MCF 10A (cell line): ENCODE results near the gene LACTB. TPM values are rescaled to one million over a fixed set of nuclear protein-coding genes. Genes with fewer than 3 reads are reported as not detected.

ENCODE experiments used
- BruUV-seq: library from RNA; stranded (reverse); fragments of 400-500 nt; replicated peaks from 2 replicates; lab custom pipeline; 2021; lab: Mats Ljungman, UMichigan
- CTCF ChIA-PET: fragments of 300-600 bp; sonication (Branson Sonifier 250); formaldehyde crosslinking; extraction: SDS; loops from one replicate; lab custom pipeline; 2021; ENCODE audit warnings: antibody characterized with exemption, inconsistent platforms; lab: Yijun Ruan, JAX
- POLR2A ChIA-PET: fragments of 300-600, 350-650 bp; sonication (Branson Sonifier 250); formaldehyde crosslinking; extraction: SDS; loops from one replicate; lab custom pipeline; 2020; ENCODE audit warnings: antibody characterized with exemption, inconsistent platforms; lab: Yijun Ruan, JAX
- DNase-seq: peaks from one replicate; pipeline ENCODE4 v3.0.0-alpha.2; 2018; ENCODE audit not compliant: unreplicated experiment
- H3K27ac Mint-ChIP-seq: one replicate; pipeline ENCODE4 v1.8.0; 2022; ENCODE audit warnings: mild to moderate bottlenecking, low read depth, mixed read lengths; ENCODE audit not compliant: unreplicated experiment
- H3K27me3 Mint-ChIP-seq: one replicate; pipeline ENCODE4 v1.8.0; 2022; ENCODE audit warnings: mixed read lengths; ENCODE audit not compliant: insufficient read depth, unreplicated experiment
- H3K36me3 Mint-ChIP-seq: one replicate; pipeline ENCODE4 v1.8.0; 2022; ENCODE audit warnings: mild to moderate bottlenecking, moderate library complexity, mixed read lengths; ENCODE audit not compliant: insufficient read depth, unreplicated experiment
- H3K4me1 Mint-ChIP-seq: one replicate; pipeline ENCODE4 v1.8.0; 2022; ENCODE audit warnings: mixed read lengths; ENCODE audit not compliant: insufficient read depth, unreplicated experiment
- H3K4me3 Mint-ChIP-seq: one replicate; pipeline ENCODE4 v1.8.0; 2022; ENCODE audit warnings: mild to moderate bottlenecking, moderate library complexity, mixed read lengths; ENCODE audit not compliant: unreplicated experiment
- H3K9me3 Mint-ChIP-seq: one replicate; pipeline ENCODE4 v1.8.0; 2022; ENCODE audit warnings: mixed read lengths; ENCODE audit not compliant: unreplicated experiment
- CTCF ChIP-seq: fragments of 200-600 bp; IDR thresholded peaks from one replicate; pipeline ENCODE4 v1.8.0; 2022; ENCODE audit warnings: antibody characterized with exemption, mild to moderate bottlenecking; ENCODE audit not compliant: unreplicated experiment
- intact Hi-C: fragments of 100-400 bp; cut with micrococcal nuclease; formaldehyde crosslinking; loops from 2 replicates; pipeline ENCODE4 v1.14.1; 2022
- total RNA-seq: library from RNA; stranded (reverse); gene quantifications from 2 replicates; pipeline ENCODE4 v1.2.3, GENCODE V29; 2022

Gene LACTB
- total RNA-seq, 1 experiment from 2014 or later: 9.9 TPM

DNA sequence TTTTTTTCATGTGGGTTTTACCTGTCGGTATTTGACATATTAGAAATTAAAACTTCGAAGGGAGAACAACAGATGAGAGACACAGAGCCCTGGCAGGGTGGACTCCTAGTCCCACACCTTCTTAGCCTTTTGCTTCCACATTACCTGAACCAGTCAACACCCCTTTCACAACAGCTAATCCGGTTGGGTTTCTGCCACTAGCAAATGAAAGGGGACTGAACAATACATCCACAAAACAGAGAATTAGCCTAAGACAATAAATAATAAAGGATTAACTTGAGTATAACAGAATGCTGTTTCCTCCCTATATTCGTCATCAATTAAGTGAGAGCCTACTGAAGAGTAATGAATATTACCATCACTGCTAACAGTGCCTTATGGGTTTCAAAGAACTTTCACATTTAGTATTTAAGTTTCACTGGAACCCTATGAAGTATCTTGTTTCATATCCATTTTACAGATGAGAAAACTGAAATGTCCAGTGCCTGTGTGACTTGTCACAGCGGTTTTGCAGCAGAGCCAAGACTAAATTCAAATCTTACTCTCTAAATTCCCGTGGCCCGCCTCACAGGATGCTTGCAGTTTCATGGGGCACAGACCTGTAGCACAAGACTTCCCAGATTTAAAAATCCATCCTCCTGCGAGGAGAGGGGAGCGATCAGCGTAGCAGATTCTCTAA, 66.7 kb downstream of the LACTB start:
- ChIA-PET CTCF (interaction anchor here (0.7 to 1.6 kb wide), 2 partner anchors 16 to 1573 kb away, joined by 3 to 4 read pairs; no protein-coding TSS in a partner anchor), POLR2A (interaction anchor here (0.6 to 2.5 kb wide), 11 partner anchors 10 to 297 kb away, joined by 3 to 21 read pairs (median 3); partner anchors contain the start of genes APH1B and RPS27L)
- Mint-ChIP-seq H3K9me3 (no peaks in the 10 kb centered on the region), H3K4me1 (peaks cover 34% of the 10 kb centered on the region), H3K36me3 (no peaks in the 10 kb centered on the region), H3K4me3 (peak overlapping the region; percentile 74), H3K27ac (peak overlapping the region; percentile 20), H3K27me3 (no peaks in the 10 kb centered on the region)
- no peak for DNase-seq
- TF ChIP-seq CTCF: no peak
- BruUV-seq: no TSS peak
- intact Hi-C loops: no loop called here

DNA sequence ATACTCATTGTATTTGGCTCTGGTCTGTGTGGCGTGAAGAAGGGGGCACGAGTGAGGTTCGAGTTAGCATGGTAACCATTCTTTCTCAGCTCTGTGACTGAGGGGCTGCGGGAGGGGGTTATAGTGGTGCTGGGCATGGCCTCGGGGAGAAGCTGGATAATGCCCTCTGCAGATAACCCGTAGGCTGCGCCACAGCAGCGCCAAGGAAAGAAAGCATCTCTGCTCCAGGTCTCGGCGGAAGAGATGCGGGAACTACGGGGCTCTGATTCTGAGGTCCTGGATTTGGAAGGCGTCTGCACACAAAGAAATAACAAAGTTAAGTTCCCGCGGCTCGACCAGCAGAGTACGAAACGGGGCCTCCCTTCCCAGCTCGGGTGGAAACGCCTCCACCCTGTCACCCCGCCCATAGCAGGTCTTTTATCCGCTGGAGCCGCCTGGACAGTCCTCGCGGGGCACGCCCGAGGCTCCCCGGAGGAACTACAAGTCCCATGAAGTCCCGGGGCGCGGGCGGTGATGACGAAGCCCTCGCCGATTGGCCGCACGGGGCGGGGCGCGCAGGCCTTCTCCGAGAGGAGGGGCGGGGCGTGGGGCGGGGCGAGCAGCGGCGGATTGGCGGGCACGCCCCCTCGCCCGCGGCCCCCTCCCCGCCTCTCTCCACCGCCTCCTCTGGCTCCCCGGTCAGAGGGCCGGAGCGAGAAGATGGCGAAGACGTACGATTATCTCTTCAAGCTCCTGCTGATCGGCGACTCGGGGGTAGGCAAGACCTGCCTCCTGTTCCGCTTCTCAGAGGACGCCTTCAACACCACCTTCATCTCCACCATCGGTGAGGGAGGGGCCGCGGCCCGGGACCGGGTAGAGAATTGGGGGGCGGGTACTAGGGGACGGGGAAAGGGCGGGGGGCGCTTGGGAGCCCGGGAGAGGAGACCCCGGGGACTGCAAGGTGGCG, 67.5 kb downstream of the LACTB start, which contains the start of gene RAB8B:
TSS of gene RAB8B (plus strand) at position 681 of the 946 bp plus-strand sequence. CDS start at position 700, 19 bp downstream.
- no peaks in the 10 kb centered on the region for H3K27me3 Mint-ChIP-seq
- H3K36me3 Mint-ChIP-seq: no peaks in the 10 kb centered on the region
- no TSS peak for BruUV-seq
- peak within 1 kb of the TSS; percentile 74 for H3K4me3 Mint-ChIP-seq
- intact Hi-C loops: no loop called here
- CTCF ChIA-PET: interaction anchor here (1.6 kb wide), 1 partner anchor 17 kb away, joined by 4 read pairs; no protein-coding TSS in a partner anchor
- H3K27ac Mint-ChIP-seq: peak within 1 kb of the TSS; percentile 20
- H3K4me1 Mint-ChIP-seq: peaks cover 40% of the 10 kb centered on the region
- TF ChIP-seq CTCF: no peak
- POLR2A ChIA-PET: interaction anchor here (0.5 to 2.5 kb wide), 14 partner anchors 9 to 296 kb away, joined by 3 to 21 read pairs (median 3); partner anchors contain the start of genes APH1B and RPS27L
- no peaks in the 10 kb centered on the region for H3K9me3 Mint-ChIP-seq
- DNase-seq: peak; percentile 94

DNA sequence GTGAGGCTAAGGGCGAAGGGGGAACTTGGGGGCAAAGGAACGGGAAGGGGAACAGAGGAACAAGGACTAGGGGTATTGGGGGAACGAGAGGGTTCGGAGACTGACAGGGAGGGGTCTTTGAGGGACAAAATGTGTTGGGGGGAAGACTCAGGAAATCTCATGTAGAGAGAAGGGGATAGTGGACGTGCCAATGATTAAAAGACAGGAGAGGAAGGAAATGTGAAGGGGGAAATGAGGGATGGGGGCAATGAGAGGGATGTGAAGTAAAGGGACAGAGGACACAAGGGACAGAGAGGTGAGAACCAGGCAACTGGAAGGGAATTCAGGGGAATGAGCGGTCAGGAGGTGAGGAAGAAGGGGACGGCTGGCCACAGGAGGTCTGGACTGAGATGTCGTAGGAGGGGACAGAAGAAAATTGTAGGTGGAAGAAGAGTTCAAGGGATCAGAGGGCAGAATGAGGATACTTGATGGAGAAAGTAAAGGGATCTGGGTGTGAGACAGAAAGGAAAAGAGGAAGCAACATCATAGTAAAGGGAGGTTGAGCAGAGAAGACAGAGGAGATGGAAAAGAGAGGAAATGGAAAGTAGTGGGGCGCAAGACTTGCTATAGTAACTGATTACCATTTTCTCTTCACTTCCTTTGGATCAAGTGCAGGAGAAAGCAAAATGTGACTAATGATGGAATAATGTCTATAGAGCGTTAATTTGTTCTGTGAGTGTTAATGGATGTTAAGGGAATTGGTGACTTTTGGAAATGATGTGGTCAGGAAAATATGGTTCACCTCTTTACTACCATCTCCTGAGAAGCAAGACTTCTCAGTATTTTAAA, 68.5 kb downstream of the LACTB start:
- CTCF ChIA-PET: interaction anchor here (0.9 to 1.0 kb wide), 2 partner anchors 10 to 21 kb away, joined by 3 read pairs; no protein-coding TSS in a partner anchor
- H3K4me3 Mint-ChIP-seq: peak overlapping the region; percentile 74
- POLR2A ChIA-PET: interaction anchor here (0.5 to 4.4 kb wide), 13 partner anchors 13 to 432 kb away, joined by 3 to 24 read pairs (median 6); partner anchors contain the start of genes APH1B and RPS27L
- H3K4me1 Mint-ChIP-seq: peaks cover 39% of the 10 kb centered on the region
- H3K36me3 Mint-ChIP-seq: no peaks in the 10 kb centered on the region
- intact Hi-C loops: no loop called here
- DNase-seq: no peak
- TSS peak; percentile 77 for BruUV-seq
- H3K9me3 Mint-ChIP-seq: no peaks in the 10 kb centered on the region
- no peak for TF ChIP-seq CTCF
- no peaks in the 10 kb centered on the region for H3K27me3 Mint-ChIP-seq
- H3K27ac Mint-ChIP-seq: peak overlapping the region; percentile 20
